ENCODE data around the gene PDK1.

PDK1 gene

GRCh38 chr2:172596776-172597175 is 40.9 kb downstream of the PDK1 start:
- DNase-seq = no peak

DNA sequence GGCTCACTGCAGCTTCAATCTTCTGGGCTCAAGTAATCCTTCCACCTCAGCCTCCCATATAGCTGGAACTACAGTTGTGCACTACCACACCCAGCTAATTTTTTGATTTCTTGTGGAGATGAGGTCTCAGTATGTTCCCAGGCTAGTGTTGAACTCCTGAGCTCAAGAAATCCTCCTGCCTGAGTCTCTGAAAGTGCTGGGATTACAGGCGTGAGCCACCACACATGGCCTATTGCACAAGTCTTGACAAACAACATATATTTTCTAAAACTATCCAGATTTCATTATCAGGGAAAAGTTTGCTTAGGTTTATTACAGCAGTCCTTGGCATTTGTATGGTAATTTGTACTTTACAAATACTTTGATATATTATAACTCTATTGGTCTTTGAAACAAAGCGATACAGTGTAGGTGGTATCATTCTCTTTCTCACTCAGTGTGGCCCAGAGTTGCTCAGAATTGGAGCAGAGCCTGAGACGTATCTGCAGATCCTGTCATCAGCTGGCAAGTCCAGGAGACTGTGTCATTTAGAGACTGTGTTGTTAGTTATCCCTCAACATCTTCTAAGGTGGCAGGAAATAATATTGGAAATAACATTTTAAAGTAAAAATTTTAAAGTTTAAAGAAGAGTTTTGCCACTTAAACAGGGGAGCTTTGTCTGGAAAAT is 41.4 kb downstream of the PDK1 start:
- no peak for DNase-seq

- DNase-seq = no peak
Measured at GRCh38 chr2:172599947-172600346, 44.1 kb downstream of the PDK1 start.

DNA sequence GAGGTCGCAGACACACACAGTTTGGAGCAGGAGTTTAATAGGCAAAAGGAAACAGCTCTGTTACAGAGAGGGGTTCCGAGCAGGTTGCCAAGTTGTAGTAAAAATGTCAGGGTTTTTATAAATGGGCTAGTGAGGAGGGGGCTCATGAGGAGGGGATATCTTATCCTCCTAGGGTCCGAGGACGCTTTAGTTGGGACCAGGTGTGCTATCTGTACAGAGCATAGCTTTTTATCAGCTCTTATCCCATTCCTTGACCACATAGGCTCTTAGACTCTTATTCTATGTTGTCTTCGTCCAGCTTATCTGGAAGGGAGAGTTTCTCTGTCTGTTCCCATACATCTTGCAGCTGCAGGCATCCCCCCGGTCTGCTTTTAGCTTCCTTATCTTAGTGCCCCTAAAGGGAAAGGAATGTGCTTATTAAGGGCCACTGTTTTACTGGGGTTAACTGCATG is 44.7 kb downstream of the PDK1 start:
- no peak for DNase-seq

- DNase-seq = no peak
Measured at GRCh38 chr2:172606285-172606684, 50.4 kb downstream of the PDK1 start.

GRCh38 chr2:172607379-172607928 is 51.6 kb downstream of the PDK1 start:
- DNase-seq = no peak

DNA sequence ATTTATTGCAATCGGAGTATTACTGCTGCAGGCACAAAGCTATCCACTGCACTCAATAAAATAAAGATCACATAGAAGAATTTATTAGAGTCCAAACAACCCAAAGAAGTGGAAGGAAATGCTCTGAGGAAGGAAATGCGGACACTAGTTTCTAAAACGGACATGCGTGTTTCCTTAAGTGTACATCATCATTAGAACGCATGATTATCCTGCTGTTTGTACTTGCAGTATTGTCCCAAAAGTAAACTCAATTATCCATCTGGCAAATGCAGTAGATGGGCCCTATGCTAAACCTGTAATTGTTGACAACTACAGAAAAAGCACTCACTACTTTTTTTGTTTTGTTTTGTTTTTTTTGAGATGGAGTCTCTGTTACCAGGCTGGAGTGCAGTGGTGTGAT is 53.6 kb downstream of the PDK1 start:
- DNase-seq = no peak

DNA sequence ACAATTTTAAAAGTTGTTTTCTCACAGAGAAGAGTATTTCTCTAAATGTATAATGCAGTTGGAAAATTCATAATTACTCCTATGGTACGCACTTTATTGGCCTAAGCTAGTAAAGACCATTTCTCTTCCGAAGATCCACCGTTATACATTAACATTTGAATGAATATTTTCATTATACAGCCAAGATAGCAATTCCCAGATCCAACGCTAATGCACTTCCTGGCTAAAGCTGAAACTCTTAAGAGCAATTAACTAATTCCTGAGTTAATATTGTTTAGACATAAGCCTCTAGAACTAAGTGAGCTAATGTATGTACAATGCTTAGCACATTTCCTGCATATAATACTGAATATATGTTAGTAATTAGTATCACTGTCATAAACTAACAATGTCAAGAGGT is 56.2 kb downstream of the PDK1 start:
- no peak for DNase-seq

DNA sequence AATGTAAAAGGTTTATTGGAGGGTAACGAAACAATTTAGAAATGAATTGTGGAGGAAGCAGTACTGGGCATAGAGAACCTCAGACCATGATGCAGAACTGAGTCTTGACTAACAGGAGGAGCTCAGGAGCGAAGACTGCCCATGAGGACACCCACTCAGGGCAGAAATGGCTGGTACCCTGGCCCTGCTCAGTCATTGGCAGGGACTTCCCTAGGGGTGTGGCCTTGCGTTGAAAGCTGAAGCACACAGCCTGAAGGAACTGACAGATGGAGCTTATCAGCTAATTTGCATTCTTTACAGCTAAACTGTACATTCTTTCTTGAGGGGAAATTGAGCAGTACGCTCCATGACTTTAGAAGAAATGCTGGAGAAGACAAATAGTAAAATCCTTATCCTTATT is 57.1 kb downstream of the PDK1 start:
- no peak for DNase-seq

- DNase-seq = no peak
Measured at GRCh38 chr2:172613615-172614231, 57.8 kb downstream of the PDK1 start.

DNA sequence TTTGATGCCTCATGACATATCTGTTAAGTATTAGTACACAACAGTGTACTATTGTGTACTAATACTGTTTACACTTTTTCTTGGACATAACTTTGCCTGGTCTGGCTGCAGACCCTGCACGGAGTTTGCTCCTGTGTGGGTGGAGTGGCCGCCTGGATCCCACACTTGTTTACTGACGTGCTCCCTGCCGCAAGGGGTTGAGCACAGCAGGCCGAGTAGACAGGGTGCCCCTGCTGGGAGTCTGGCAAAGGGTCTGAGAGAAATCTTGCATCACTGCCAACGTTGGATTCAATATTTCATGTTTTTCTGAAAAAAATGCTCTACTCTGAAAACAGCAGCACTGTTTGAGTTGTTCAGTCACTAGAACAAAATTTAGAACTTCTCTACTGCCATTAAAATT is 59.0 kb downstream of the PDK1 start:
- DNase-seq = no peak

DNA sequence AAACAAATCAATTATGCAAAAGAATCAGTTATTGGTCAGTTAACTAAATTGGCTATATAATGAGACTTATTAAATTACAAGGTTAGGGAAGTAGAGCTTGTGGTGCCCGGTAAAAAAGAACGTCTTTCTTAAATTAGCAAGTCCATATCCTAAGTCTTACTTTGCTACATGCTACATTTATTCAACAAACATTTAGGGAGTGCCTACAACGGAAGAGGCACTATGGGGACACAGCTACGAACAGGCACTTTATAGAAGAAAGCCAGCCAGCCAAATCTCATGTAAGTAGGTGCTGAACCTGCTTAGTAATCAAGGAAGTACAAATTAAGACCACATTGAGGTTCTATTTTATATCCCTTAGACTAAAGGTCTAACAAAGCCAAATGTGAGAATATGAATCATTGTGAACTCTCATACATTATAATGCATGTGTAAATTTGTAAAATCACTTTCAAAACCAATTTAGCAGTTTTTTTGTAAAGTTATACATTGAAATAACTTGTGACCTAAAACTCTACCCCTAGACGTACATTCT is 59.9 kb downstream of the PDK1 start:
- DNase-seq = no peak

DNA sequence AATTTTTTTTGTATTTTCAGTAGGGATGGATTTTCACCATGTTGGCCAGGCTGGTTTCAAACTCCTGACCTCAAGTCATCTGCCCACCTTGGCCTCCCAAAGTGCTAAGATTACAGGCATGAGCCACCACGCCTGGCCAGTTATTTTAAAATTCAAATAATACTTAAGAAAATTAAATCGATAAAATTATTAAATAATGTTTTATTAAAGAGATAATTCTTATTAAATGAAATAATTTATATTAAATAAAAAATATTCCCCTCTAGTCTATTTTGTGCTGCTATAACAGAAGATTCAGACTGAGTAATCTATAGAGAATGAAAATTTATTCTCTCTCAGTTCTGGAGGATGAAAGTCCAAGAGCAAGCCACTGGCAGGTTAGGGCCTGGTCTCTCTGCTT is 61.2 kb downstream of the PDK1 start:
- no peak for DNase-seq

DNA sequence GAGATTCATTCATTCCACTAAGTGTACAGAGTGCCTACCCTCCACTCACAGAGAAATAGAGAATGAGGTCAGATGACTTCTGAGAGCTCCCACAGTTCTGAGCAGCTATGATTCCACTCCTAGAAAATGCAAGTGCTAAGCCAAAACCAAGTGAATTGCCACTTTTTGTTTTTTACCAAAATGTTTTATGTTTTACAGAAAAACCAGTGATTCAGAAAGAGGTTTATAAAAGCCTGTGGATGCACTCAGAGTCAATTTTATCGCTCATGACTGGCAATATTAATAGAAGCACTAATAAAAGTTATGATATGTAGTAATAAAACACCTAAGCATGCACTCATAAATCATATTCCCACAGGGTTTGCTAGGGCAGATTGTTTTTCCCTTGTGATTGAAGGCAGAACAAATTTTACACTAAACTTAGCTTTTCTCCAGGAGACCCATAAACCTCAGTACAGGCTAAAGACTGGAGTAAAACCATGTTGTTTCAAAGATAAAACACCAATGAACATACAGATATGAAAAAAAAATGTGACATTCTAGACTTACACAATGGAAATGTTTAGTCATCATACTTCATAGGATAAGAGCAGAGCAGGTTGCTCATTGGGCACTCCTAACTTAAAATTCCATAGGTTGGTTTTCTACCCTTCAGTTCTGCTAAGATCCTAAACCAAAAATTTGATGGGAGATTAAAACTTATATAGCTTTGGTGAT is 67.5 kb downstream of the PDK1 start:
- DNase-seq = no peak

DNA sequence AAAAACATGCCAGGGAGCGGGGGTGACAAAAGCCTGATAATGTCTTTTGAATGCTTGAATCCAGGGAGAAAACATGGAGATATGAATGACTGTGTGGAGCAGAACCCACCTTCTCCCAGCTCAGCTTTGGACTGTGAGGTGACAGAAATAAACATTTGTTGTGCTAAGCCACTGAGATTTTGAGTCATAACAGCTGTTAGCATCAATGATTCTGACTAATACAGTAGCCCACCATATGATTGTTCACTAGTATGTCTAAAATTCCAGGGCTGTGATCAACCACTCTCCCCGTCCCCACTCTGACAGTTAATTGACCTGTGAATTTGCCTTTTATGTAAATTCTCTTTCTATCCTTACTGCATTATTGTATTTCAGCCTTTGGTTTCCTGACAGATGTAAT is 69.1 kb downstream of the PDK1 start:
- DNase-seq = no peak

DNA sequence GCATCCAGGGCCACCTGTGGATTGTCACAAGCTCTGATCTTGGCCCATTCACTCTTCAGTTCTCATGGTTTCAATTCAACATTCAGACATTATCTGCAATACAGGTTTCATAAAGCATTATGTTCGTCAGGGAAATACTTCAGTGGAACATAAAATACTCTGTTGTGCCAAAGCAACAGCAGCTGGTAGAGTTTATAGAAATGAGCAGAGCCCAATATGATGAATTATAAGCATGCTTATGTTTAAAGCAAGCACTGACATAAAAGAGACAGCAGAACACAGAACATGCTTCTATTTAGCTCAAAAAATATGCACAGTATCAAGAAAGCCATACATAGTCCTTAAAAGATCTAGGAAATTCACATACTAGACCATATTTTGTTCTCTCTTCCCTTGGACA is 71.3 kb downstream of the PDK1 start:
- DNase-seq = peak in 1 of 58 donors; percentile 13

DNA sequence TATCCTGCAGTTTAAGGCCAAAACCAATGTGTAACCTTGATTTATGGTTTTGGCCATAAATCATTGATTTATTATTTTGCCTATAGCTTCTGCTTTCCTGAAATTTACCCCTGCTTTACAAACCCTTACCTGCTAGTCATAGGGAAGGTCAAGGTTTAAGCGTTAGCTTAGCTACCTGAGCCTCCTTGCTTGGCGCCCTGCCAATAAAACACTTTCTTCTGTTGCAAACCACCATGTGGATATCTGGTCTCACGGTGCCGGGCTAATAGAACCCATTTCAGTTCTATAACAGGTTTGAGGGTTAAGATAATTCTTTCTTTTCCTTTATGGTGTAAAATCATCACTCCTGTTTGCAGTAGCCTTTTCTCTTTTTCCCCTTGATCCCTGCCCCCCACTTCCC is 72.2 kb downstream of the PDK1 start:
- no peak for DNase-seq

DNA sequence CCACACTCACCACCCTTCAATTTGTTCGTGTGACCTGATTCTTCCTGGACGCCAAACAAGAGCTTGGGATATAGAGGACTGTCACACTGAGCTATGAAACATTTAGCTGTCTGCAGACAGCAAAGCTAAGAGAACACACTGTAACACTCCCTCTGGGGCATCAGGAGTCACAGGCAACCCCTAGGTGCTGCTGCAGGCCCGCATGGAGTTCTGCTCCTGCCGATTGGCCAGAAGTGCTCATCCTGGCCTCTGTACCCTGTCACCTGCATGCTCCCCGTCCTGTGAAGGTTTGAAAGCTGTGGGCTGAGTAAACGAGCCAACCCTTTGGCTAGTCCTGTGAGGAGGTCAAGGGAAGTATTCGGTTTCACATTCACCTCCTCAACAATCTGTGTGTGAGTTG is 73.7 kb downstream of the PDK1 start:
- no peak for DNase-seq

DNA sequence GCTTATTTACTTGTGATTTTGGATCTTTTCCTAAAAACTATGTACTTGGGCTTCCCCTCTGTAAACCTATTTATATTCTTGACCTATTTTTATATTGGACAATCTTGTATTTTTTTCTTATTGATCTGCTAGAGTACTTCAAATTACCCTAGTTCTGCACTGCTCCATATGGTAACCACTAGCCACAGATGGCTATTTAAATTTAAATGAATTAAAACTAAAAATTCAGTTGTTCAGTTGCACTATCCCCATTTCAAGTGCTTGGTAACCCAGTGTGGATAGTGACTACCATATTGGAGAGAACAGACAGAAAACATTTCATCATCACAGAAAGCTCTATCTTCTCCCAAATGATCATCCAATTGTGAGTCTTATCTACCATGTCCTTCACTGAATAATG is 74.3 kb downstream of the PDK1 start:
- no peak for DNase-seq

GRCh38 chr2:172634477-172634876 is 78.6 kb downstream of the PDK1 start:
- no peak for DNase-seq

DNA sequence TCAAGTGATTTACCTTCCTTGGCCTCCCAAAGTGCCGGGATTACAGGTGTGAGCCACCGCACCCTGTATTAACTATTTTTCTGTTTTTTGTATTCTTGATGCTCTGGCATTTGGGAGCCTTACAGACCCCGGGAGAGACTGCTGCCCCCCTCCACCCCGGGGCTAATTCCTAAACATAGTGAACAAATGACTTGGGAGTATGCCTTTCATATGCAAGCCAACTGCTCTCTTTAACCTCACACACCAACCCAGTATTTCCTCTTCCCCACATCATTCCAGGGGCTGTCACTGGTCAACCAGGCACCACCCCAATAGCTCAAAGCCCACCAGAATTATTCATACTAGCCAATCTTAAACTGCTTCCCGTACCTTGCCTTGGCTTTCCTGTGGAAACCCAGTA is 79.7 kb downstream of the PDK1 start:
- no peak for DNase-seq

GRCh38 chr2:172639256-172639655 is 83.4 kb downstream of the PDK1 start:
- DNase-seq = no peak

Data from anterior cingulate cortex (tissue), 58 donors.